Heart right ventricle (tissue), 16 donors: ENCODE data around the gene EXD2. TPM values are rescaled to one million over a fixed set of nuclear protein-coding genes. Genes with fewer than 3 reads are reported as not detected.

Experiments
- ATAC-seq, 8 donors: fragments of 200-7000 bp; cut with Tn5 transposase; one replicate each; pipeline ENCODE4 v1.9.1; 2020; ENCODE audit warnings: mild to moderate bottlenecking in 8 of 8, moderate library complexity in 8 of 8, moderate number of reproducible peaks in 1 of 8
- DNase-seq, 2 donors: peaks; one replicate each; pipeline ENCODE4 v3.0.0-alpha.2; 2020
- H3K27ac ChIP-seq, 10 donors: fragments of 200-600 bp; sonication (generic) in 2 of 10; one replicate each; pipeline versions ENCODE4 v1.5.0 to v1.8.0; 2020 to 2022; ENCODE audit warnings: mild to moderate bottlenecking in 3 of 10
- H3K27me3 ChIP-seq, 7 donors: fragments of 200-600 bp; one replicate each; pipeline ENCODE4 v1.8.0; 2021 to 2022; ENCODE audit warnings: mild to moderate bottlenecking in 2 of 7
- H3K36me3 ChIP-seq, 9 donors: fragments of 200-600 bp; sonication (generic) in 1 of 9; one replicate each; pipeline versions ENCODE4 v1.5.0 to v1.8.0; 2020 to 2022; ENCODE audit warnings: mild to moderate bottlenecking in 2 of 9
- H3K4me1 ChIP-seq, 9 donors: fragments of 200-600 bp; sonication (generic) in 1 of 9; one replicate each; pipeline versions ENCODE4 v1.5.0 to v1.8.0; 2020 to 2022; ENCODE audit warnings: mild to moderate bottlenecking in 4 of 9
- H3K4me3 ChIP-seq, 10 donors: fragments of 200-600 bp; sonication (generic) in 2 of 10; one replicate each; pipeline versions ENCODE4 v1.5.0 to v1.8.0; 2020 to 2022; ENCODE audit warnings: mild to moderate bottlenecking in 7 of 10, moderate library complexity in 2 of 10
- H3K9me3 ChIP-seq, 11 donors: fragments of 200-600 bp in 10 of 11; sonication (generic) in 2 of 11; one replicate each; pipeline versions ENCODE4 v1.5.0 to v1.8.0; 2013 to 2022; ENCODE audit warnings: mild to moderate bottlenecking in 2 of 11, control low read depth in 1 of 11, moderate library complexity in 1 of 11
- CTCF ChIP-seq, 9 donors: fragments of 200-600 bp; sonication (generic) in 2 of 9; IDR thresholded peaks; one replicate each; pipeline versions ENCODE4 v1.5.0 to v1.8.0; 2021 to 2022; ENCODE audit warnings: antibody characterized with exemption in 9 of 9, mild to moderate bottlenecking in 5 of 9, moderate library complexity in 1 of 9
- WGBS, 2 donors: extraction: QIAGEN DNeasy Blood & Tissue Kit; methylation state at CpG; one replicate each; pipeline ENCODE4 v1.1.7; 2013; ENCODE audit warnings: inconsistent platforms in 1 of 2; 5-methylcytosine and 5-hydroxymethylcytosine counted together
- intact Hi-C, 10 donors: fragments of 100-400 bp; cut with DNase I; formaldehyde crosslinking; loops; one replicate each; pipeline versions ENCODE4 v1.11.1 to v1.14.2; 2022
- polyA plus RNA-seq, 2 donors: library from polyadenylated mRNA; stranded (reverse); fragments of 200-250 nt; gene quantifications; one replicate each; pipeline ENCODE4 v1.2.3, GENCODE V29; 2013
- total RNA-seq, 10 donors: library from RNA; stranded (reverse); fragmentation: NEBNext Ultra II Directional in 3 of 10; extraction: Animal tissue kit (Norgen Biotek cat#: 25700) in 3 of 10; gene quantifications; one replicate each; pipeline versions ENCODE4 v1.2.1 to v1.2.4, GENCODE V29; 2021 to 2023
- donor health status: Arrhythmogenic right ventricular cardiomyopathy.
- donor health status: ischemic (EF 13 %, LVEDD 7.1; RV severe dilation, severe dysfunction).
- donor health status: healthy with polysubstance abuse.
- donor health status: DM: no; HTN: yes; CAD: no.
- donor health status: DM: no; HTN: no; CAD: no.
- donor health status: ischemic (EF 25% LVEDD 6.9; RV normal size, moderate dysfunction).
- donor health status: ischemic (EF 25% LVEDD 5.7; RV mildly dilated, moderate dysfunction).
- donor health status: healthy.
- donor health status: DM: yes; HTN: yes; CAD: no.
- donor health status: Ischemic cardiomyopathy.
- donor health status: ischemic (EF 35%, LVEDD 5.7; RV mildly dilated, moderate dysfunction).
- donor health status: nonischemic (EF 11% LVEDD 7.7; RV severe dilation, severe dysfunction).
- donor health status: DM: yes; HTN: yes; CAD: no.
- donor health status: PGD.
- donor health status: ischemic (EF 29% LVEDD 5.4; RV normal size, mild dysfunction).
- donor health status: nonischemic (EF 23%, LVEDD 6.1; RV moderate dilation, normal function).

EXD2 gene
- total and polyA plus RNA-seq, 12 donors = 9.8 to 22.4 (median 16.2) TPM

- Histone ChIP-seq H3K4me1 (peaks cover 0 to 25% (median 10%) of the 10 kb centered on the region in 9 donors), H3K9me3 (no peaks in the 10 kb centered on the region), H3K36me3 (peaks cover 0 to 77% (median 16%) of the 10 kb centered on the region in 9 donors), H3K27ac (peak overlapping the region in 1 of 10 donors; percentile 42), H3K4me3 (no peak overlapping the region), H3K27me3 (no peaks in the 10 kb centered on the region)
- WGBS, 2 donors = 25 to 38% methylated on average over 2 of the region's 2 CpGs
- intact Hi-C loops = loop anchor here in 1 of 10 donors (10.0 kb wide), 1 partner anchor 97 kb away; no protein-coding TSS in a partner anchor
- TF ChIP-seq CTCF (IDR thresholded peaks at IDR 0.05) = no peak
- no peak for DNase-seq
- ATAC-seq = peak in 6 of 8 donors; percentile 58 to 83 (median 74)
Measured at GRCh38 chr14:69231486-69231885, 40.2 kb downstream of the EXD2 start.

- Histone ChIP-seq H3K4me3 (no peak overlapping the region), H3K27me3 (no peaks in the 10 kb centered on the region), H3K36me3 (peaks cover 0 to 86% (median 24%) of the 10 kb centered on the region in 9 donors), H3K9me3 (no peaks in the 10 kb centered on the region), H3K27ac (no peak overlapping the region), H3K4me1 (peaks cover 0 to 16% (median 1%) of the 10 kb centered on the region in 9 donors)
- ATAC-seq (no peak), DNase-seq (no peak)
- intact Hi-C loops = loop anchor here in 1 of 10 donors (10.0 kb wide), 1 partner anchor 98 kb away; no protein-coding TSS in a partner anchor
- TF ChIP-seq CTCF (IDR thresholded peaks at IDR 0.05) = no peak
- WGBS, 2 donors = 97 to 98% methylated on average over 3 of the region's 3 CpGs
Measured at GRCh38 chr14:69232388-69232787, 41.1 kb downstream of the EXD2 start.

GRCh38 chr14:69234106-69234505 lies 42.8 kb downstream of the EXD2 start:
- peaks cover 0 to 13% (median 0%) of the 10 kb centered on the region in 9 donors for H3K4me1 ChIP-seq
- DNase-seq (no peak), ATAC-seq (no peak)
- H3K27ac ChIP-seq = no peak overlapping the region
- intact Hi-C loops = loop anchor here in 1 of 10 donors (10.0 kb wide), 1 partner anchor 99 kb away; no protein-coding TSS in a partner anchor
- H3K9me3 ChIP-seq = no peaks in the 10 kb centered on the region
- peaks cover 0 to 98% (median 38%) of the 10 kb centered on the region in 9 donors for H3K36me3 ChIP-seq
- TF ChIP-seq CTCF (IDR thresholded peaks at IDR 0.05) = no peak
- no peaks in the 10 kb centered on the region for H3K27me3 ChIP-seq
- H3K4me3 ChIP-seq = no peak overlapping the region

- no peak for TF ChIP-seq CTCF (IDR thresholded peaks at IDR 0.05)
- DNase-seq (no peak), ATAC-seq (no peak)
- intact Hi-C loops = loop anchor here in 1 of 10 donors (10.0 kb wide), 1 partner anchor 101 kb away; no protein-coding TSS in a partner anchor
- H3K27me3 ChIP-seq = no peaks in the 10 kb centered on the region
- H3K4me1 ChIP-seq = peaks cover 0 to 22% (median 4%) of the 10 kb centered on the region in 9 donors
- 93 to 95% methylated on average over 1 of the region's 1 CpG for WGBS, 2 donors
- H3K4me3 ChIP-seq = no peak overlapping the region
- peaks cover 0 to 98% (median 36%) of the 10 kb centered on the region in 9 donors for H3K36me3 ChIP-seq
- H3K27ac ChIP-seq = no peak overlapping the region
- H3K9me3 ChIP-seq = no peaks in the 10 kb centered on the region
Measured at GRCh38 chr14:69235708-69236107, 44.4 kb downstream of the EXD2 start.
